GM18505 (cell line): ENCODE data around the gene CD7.
"Not testable (repeated sequence)": the region's sequence is repeated elsewhere in the genome, so short reads cannot be mapped to it uniquely, and the experiment has no call there.

Experiments
- ATAC-seq: cut with Tn5 transposase; IDR thresholded peaks from one replicate; pipeline ENCODE4 v1.9.1; 2021; ENCODE audit not compliant: unreplicated experiment
- POLR2A ChIP-seq: IDR thresholded peaks from 4 replicates; pipeline ENCODE4 v1.6.1; 2011; ENCODE audit warnings: borderline replicate concordance; ENCODE audit not compliant: insufficient read depth, insufficient read length; ENCODE audit errors: extremely low read depth

The CD7 gene

GRCh38 chr17:82317394-82318168, at the start of gene CD7:
CD7 (minus strand) TSS chr17:82317608; CDS start chr17:82317495, 113 bp downstream.
- no peak for ATAC-seq
- no peak for TF ChIP-seq POLR2A

DNA sequence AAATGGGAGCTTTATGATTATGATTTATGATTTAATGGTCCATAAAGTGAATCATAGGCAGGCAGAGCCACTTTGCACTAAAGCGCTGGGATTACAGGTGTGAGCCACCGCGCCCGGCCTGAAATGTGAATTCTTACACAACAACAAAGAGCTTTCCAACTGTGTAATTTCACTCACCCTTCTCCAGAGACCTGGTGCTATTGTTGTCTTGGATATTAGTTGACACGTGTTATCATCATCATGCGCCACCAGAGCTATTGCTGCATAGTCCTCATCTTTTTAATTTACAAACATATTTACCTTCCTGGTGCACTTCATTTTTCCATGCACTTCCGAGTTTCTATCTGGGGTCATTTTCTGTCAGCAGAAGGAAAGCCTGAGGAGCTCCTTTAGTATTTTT, 49.3 kb upstream of the CD7 start:
- no peak for ATAC-seq
- TF ChIP-seq POLR2A = no peak

DNA sequence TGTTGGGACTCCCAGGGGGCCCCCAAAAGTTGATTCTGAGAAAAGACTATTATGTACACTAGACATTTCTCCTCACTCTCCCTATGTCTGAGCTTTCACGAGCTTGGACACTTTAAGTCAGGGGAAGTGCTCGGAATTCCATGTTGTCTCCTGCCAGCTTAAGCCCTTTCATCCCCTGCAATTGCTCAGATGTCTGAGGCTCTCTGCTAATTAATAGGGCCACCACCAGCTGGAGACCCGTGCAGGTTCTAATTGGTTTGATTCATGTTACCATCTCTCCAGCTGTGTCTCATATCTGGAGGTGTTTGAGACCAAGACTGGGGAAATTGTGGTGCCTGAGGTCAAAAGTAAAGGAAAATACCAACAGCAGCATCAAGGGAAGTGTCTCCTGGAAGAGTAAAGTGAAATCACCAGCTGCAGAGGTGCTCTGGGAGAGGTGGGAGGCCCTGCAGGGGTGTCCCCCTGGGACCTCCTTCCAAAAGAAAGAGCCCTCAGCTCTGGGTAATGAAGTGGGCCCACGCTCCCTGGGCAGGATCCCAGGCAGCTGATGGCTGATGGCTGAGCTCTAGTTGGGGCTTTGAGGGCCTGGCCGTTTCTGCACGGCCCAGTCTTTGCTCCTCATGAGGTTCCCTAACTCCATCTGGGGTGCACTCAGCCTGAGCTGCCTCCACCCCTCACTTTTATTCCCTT, 48.3 kb upstream of the CD7 start:
- no peak for TF ChIP-seq POLR2A
- ATAC-seq = no peak

GRCh38 chr17:82361885-82362633, 44.7 kb upstream of the CD7 start:
- ATAC-seq = no peak
- TF ChIP-seq POLR2A = no peak

DNA sequence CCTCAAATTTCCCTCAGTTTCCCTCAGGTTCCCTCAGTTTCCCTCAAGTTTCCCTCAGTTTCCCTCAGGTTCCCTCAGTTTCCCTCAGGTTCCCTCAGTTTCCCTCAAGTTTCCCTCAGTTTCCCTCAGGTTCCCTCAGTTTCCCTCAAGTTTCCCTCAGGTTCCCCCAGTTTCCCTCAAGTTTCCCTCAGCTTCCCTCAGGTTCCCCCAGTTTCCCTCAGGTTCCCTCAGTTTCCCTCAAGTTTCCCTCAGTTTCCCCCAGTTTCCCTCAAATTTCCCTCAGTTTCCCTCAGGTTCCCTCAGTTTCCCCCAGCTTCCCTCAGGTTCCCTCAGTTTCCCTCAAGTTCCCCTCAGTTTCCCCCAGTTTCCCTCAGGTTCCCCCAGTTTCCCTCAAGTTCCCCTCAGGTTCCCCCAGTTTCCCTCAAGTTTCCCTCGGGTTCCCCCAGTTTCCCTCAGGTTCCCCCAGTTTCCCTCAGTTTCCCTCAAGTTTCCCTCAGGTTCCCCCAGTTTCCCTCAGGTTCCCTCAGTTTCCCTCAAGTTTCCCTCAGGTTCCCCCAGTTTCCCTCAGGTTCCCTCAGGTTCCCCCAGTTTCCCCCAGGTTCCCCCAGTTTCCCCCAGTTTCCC, 42.2 kb upstream of the CD7 start:
- ATAC-seq = not testable (repeated sequence)

DNA sequence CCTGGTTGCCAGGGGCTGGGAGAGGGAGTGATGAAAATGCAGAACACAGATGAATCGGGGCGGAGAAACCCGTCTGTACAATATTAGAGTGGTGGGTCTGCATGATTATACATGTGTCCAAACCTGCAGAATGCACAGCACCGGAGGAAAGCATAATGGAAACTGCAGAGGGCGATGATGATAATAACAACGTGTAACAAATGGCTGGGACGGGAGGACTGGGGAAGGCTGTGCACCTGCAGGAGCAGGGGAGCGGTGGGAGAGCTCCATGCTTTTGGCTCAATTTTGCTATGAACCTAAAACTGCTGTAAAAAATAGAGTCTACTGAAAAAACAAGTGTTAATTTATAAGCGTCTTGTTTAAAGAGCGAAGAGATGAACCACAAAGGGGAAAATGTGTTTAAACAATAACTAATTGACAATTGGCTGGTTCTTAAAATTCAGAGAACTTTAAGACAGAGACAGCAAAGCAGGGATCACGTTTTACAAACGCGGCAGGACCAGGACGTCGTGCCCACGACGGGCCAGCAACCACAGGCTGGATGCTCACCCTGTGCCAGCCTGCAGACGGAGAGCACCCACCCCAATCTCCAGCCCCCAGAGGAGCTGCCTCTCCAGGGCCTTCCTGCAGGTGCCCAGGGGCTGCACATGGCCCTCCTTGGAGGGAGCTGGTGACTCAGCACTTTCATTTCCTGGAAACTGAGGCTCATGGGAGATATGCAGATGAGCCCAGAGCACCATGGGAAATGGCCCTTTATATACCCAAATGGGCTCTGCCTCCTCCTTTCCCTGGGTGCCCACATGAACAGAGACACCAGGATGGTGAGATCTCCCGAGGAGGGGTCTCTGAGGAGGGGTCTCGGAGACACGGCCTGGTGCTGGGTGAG, 41.3 kb upstream of the CD7 start, which contains the start of gene TEX19:
Gene TEX19, plus strand, starts transcription at position 783 of the 886 bp plus-strand sequence. CDS start 2,904 bp downstream, outside the sequence.
- TF ChIP-seq POLR2A = no peak
- no peak for ATAC-seq

DNA sequence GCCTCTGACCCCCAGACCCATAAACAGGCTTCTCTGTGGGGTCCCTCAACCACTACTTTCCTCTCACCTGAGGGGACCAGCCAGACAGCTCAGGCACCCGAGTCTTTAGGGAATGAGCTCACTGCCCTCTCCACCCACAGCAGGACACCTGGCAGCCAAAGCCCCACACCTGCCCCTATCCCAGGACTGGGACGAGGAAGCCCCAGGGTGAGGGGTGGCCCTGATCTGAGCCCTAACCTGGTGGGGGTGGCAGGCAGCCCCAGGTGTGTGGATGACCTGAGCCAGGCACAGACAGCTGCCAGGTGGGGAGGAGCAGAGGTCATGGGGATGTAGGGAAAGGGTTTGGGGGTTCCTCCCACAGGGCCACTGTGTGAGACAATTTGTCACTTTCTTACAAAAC, 40.0 kb upstream of the CD7 start:
- ATAC-seq = no peak
- no peak for TF ChIP-seq POLR2A

DNA sequence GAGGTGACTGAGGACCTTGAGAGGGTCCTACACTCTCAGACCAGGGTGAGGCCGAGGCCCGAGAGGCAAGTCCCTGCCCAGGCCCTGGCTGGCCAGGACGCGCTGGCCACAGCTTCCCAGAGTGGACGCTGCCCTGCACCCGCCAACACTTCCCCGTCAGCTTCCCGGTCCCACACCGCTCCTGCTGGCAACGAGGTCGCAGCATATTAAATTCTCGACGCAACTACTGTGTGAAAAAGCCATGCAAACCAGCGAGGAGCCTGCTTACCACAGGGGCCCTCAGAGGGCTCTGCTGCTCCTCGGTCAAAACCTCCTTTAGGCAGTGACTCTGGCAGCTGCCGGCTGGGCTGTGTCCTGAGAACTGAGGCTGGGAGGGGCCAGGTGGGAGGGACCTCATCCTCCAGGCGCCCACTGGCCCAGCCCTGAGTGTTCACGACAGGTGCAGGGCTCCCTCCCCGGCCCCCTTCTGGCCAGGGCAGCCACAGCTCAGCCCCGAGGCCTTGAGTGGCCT, 39.5 kb upstream of the CD7 start:
- no peak for ATAC-seq
- TF ChIP-seq POLR2A = no peak

DNA sequence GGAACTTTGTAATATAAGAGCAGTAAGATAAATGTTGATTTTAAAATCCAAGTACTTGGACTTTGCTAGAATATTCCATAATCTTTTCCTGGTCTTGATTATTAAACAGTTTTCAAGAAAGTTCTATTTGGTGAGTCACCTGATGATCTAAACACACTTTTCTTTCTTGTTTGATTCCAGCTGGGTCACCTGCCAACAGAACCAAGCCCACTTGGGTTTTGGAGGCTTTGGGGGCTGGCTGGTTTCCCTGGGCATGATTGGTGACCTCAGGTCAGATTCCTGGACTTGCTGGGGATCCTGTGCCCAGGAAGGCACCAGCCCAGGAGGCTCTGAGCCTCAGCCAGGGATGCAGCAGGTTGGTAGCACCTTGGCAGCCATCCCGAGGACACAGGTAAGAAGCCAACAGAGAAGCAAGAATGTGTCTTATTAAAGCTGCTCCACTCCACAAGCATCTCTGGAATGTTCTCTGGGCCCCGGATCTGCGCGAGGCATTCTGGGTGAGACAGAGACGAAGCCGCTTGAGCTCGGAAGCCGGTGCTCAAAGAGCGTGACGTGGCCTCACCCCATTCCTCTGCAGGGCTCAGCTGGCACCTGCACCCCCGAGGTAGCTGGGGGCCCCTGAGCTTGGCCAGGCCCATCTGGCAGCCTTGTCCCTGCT, 38.5 kb upstream of the CD7 start:
- no peak for ATAC-seq
- TF ChIP-seq POLR2A = no peak

GRCh38 chr17:82354804-82355308, 37.4 kb upstream of the CD7 start:
- ATAC-seq = no peak
- no peak for TF ChIP-seq POLR2A

DNA sequence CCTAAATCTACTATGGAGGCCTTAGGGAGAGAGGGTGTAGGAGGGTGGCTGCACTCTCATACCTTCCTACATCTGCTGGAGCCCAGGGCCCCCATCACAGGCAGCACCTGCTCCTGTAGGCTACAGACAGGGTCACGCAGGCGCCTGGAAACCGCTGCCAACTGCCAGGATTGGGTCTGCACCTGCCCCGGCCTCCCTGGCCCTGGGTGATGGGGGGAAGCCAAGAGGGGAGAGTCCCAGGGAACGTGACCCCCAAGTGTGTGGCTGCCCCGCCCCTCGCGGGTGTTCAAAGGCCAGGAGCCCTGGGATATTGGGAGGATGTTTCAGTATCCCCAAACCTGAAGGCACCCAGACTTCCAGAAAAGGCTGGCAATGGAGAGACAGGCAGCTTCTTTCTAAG, 36.1 kb upstream of the CD7 start:
- no peak for TF ChIP-seq POLR2A
- ATAC-seq = no peak
